HEK293T (cell line): ENCODE results near the gene C12orf60.

Experiments
- CTBP1 ChIP-seq: fragments of 450-650 bp; IDR thresholded peaks from 2 replicates; pipeline ENCODE4 v1.6.1; 2016; ENCODE audit warnings: borderline replicate concordance
- ELF4 ChIP-seq: fragments of 450-650 bp; IDR thresholded peaks from 2 replicates; pipeline ENCODE4 v1.6.1; 2017; ENCODE audit warnings: antibody characterized with exemption
- FOXK2 ChIP-seq: fragments of 450-650 bp; IDR thresholded peaks from 2 replicates; pipeline ENCODE4 v1.6.1; 2016; ENCODE audit warnings: mild to moderate bottlenecking
- FOXM1 ChIP-seq: fragments of 450-650 bp; IDR thresholded peaks from 2 replicates; pipeline ENCODE4 v1.6.1; 2017; ENCODE audit warnings: mild to moderate bottlenecking, borderline replicate concordance
- SUZ12 ChIP-seq: fragments of 450-650 bp; IDR thresholded peaks from 2 replicates; pipeline ENCODE4 v1.6.1; 2016; ENCODE audit warnings: mild to moderate bottlenecking
- ZNF384 ChIP-seq: fragments of 450-650 bp; IDR thresholded peaks from 2 replicates; pipeline ENCODE4 v1.6.1; 2016

- no peak for TF ChIP-seq SUZ12
- TF ChIP-seq FOXK2: no peak
- no peak for TF ChIP-seq ELF4
- no peak for TF ChIP-seq ZNF384
- no peak for TF ChIP-seq CTBP1
- TF ChIP-seq FOXM1: no peak
Measured at GRCh38 chr12:14852880-14853279, 49.4 kb downstream of the C12orf60 start.
